ENCODE measurements around the gene FBXL17. TPM values are rescaled to one million over a fixed set of nuclear protein-coding genes. Genes with fewer than 3 reads are reported as not detected.

Gene FBXL17
- total RNA-seq, 4 donors from 2014 or later = 16.1 to 31.8 (median 18.8) TPM

GRCh38 chr5:108263338-108263737 is 118.6 kb downstream of the FBXL17 start:
- DNase-seq (ENCODE audit: low spot score in 2 of 2) = no peak
- H3K4me3 ChIP-seq (ENCODE audit: low read depth, poor library complexity, severe bottlenecking) = no peak overlapping the region
- TF ChIP-seq CTCF (IDR thresholded peaks at IDR 0.05) = no peak
- no peak for TF ChIP-seq POLR2A (IDR thresholded peaks at IDR 0.05)
- intact Hi-C loops (cut with DNase I; ENCODE audit: low total_unique reads) = no loop called here

- TF ChIP-seq CTCF (IDR thresholded peaks at IDR 0.05) (no peak), POLR2A (IDR thresholded peaks at IDR 0.05) (no peak)
- no peak overlapping the region for H3K4me3 ChIP-seq (ENCODE audit: low read depth, poor library complexity, severe bottlenecking)
- intact Hi-C loops (cut with DNase I; ENCODE audit: low total_unique reads) = no loop called here
- no peak for DNase-seq (ENCODE audit: low spot score in 2 of 2)
- 5 to 8% methylated on average over 2 of the region's 2 CpGs for WGBS, 2 donors
These were observed 121.1 kb downstream of the FBXL17 start for GRCh38 chr5:108260858-108261170.

- intact Hi-C loops (cut with DNase I; ENCODE audit: low total_unique reads) = no loop called here
- 44 to 47% methylated on average over 8 of the region's 8 CpGs for WGBS, 2 donors
- H3K4me3 ChIP-seq (ENCODE audit: low read depth, poor library complexity, severe bottlenecking) = no peak overlapping the region
- TF ChIP-seq CTCF (IDR thresholded peaks at IDR 0.05) (peak in 1 of 3 donors; percentile 46), POLR2A (IDR thresholded peaks at IDR 0.05) (no peak)
- DNase-seq (ENCODE audit: low spot score in 2 of 2) = peak; percentile 68 to 93
These were observed 121.6 kb downstream of the FBXL17 start for GRCh38 chr5:108260117-108260857.

GRCh38 chr5:108259306-108259705 is 122.6 kb downstream of the FBXL17 start:
- WGBS, 2 donors = 76 to 78% methylated on average over 1 of the region's 1 CpG
- intact Hi-C loops (cut with DNase I; ENCODE audit: low total_unique reads) = no loop called here
- TF ChIP-seq POLR2A (IDR thresholded peaks at IDR 0.05) (no peak), CTCF (IDR thresholded peaks at IDR 0.05) (no peak)
- DNase-seq (ENCODE audit: low spot score in 2 of 2) = no peak
- H3K4me3 ChIP-seq (ENCODE audit: low read depth, poor library complexity, severe bottlenecking) = no peak overlapping the region

GRCh38 chr5:108257996-108258395 is 123.9 kb downstream of the FBXL17 start:
- H3K4me3 ChIP-seq (ENCODE audit: low read depth, poor library complexity, severe bottlenecking) = no peak overlapping the region
- WGBS, 2 donors = 83 to 95% methylated on average over 3 of the region's 3 CpGs
- TF ChIP-seq POLR2A (IDR thresholded peaks at IDR 0.05) (no peak), CTCF (IDR thresholded peaks at IDR 0.05) (no peak)
- no peak for DNase-seq (ENCODE audit: low spot score in 2 of 2)
- intact Hi-C loops (cut with DNase I; ENCODE audit: low total_unique reads) = no loop called here

- 77 to 83% methylated on average over 2 of the region's 2 CpGs for WGBS, 2 donors
- intact Hi-C loops (cut with DNase I; ENCODE audit: low total_unique reads) = no loop called here
- DNase-seq (ENCODE audit: low spot score in 2 of 2) = no peak
- no peak overlapping the region for H3K4me3 ChIP-seq (ENCODE audit: low read depth, poor library complexity, severe bottlenecking)
- no peak for TF ChIP-seq CTCF (IDR thresholded peaks at IDR 0.05)
These were observed 126.4 kb downstream of the FBXL17 start for GRCh38 chr5:108255468-108255867.
